Esophagus squamous epithelium (tissue), 5 donors: ENCODE results near the gene ANKRD30B. TPM values are rescaled to one million over a fixed set of nuclear protein-coding genes. Genes with fewer than 3 reads are reported as not detected.
"Not testable (repeated sequence)": the region's sequence is repeated elsewhere in the genome, so short reads cannot be mapped to it uniquely, and the experiment has no call there.

Source experiments
- DNase-seq: peaks from one replicate; lab custom pipeline; 2025; lab: John Stamatoyannopoulos, UW
- H3K27ac ChIP-seq, 4 donors: fragments of 200-600 bp; sonication (generic); one replicate each; pipeline ENCODE4 v1.5.1; 2016 to 2019; ENCODE audit warnings: mild to moderate bottlenecking in 1 of 4
- H3K27me3 ChIP-seq, 4 donors: fragments of 200-600 bp; sonication (generic); 1 replicate in 3 of 4; 2 replicates in 1 of 4; pipeline versions ENCODE4 v1.5.1 to v1.6.0; 2017 to 2021; ENCODE audit warnings: antibody characterized with exemption in 1 of 4
- H3K36me3 ChIP-seq, 3 donors: fragments of 200-600 bp; sonication (generic); one replicate each; pipeline ENCODE4 v1.5.1; 2016 to 2019
- H3K4me1 ChIP-seq, 3 donors: fragments of 200-600 bp; sonication (generic); one replicate each; pipeline ENCODE4 v1.5.1; 2017 to 2019
- H3K4me3 ChIP-seq, 4 donors: fragments of 200-600 bp; sonication (generic); 1 replicate in 3 of 4; 2 replicates in 1 of 4; pipeline ENCODE4 v1.5.1; 2016 to 2019; ENCODE audit warnings: mild to moderate bottlenecking in 2 of 4, moderate library complexity in 1 of 4
- H3K9me3 ChIP-seq, 3 donors: fragments of 200-600 bp; sonication (generic); one replicate each; pipeline ENCODE4 v1.5.1; 2016 to 2019
- CTCF ChIP-seq, 6 experiments: fragments of 450-650 bp in 4 of 6; fragments of 200-600 bp in 2 of 6; sonication (generic) in 2 of 6; IDR thresholded peaks; one replicate each; pipeline ENCODE4 v1.5.1; 2016 to 2019; ENCODE audit warnings: antibody characterized with exemption in 6 of 6, mild to moderate bottlenecking in 4 of 6, moderate library complexity in 4 of 6
- POLR2A ChIP-seq, 4 donors: fragments of 450-650 bp; IDR thresholded peaks; one replicate each; pipeline ENCODE4 v1.6.1; 2017; ENCODE audit warnings: antibody characterized with exemption in 4 of 4, mild to moderate bottlenecking in 4 of 4, moderate library complexity in 3 of 4
- WGBS, 2 donors: methylation state at CpG; one replicate each; pipeline ENCODE4 v1.1.5; 2018; 5-methylcytosine and 5-hydroxymethylcytosine counted together
- intact Hi-C: fragments of 100-400 bp; cut with DNase I; formaldehyde crosslinking; loops from one replicate; pipeline ENCODE4 v1.15.0; 2022
- total RNA-seq, 4 donors: library from RNA; depleted of rRNA; stranded (reverse); fragments of >200 nt; gene quantifications; one replicate each; pipeline ENCODE4 v1.1.0, GENCODE V29; 2016
- donor health status: DM: yes; HTN: yes; CAD: no.

The ANKRD30B gene
- total RNA-seq, result not detected

GRCh38 chr18:14747513-14748474 lies at the start of gene ANKRD30B:
TSS of gene ANKRD30B (plus strand) at chr18:14748172. CDS start at chr18:14748420, 248 bp downstream.
- H3K9me3 ChIP-seq, result peaks cover 0 to 19% (median 5%) of the 10 kb centered on the region in 3 donors
- H3K27me3 ChIP-seq, result peaks cover 0 to 19% (median 0%) of the 10 kb centered on the region in 4 donors
- no peak within 1 kb of the TSS for H3K27ac ChIP-seq
- H3K36me3 ChIP-seq, result no peaks in the 10 kb centered on the region
- no peaks in the 10 kb centered on the region for H3K4me1 ChIP-seq
- no peak for DNase-seq
- TF ChIP-seq CTCF (IDR thresholded peaks at IDR 0.05) (no peak), POLR2A (IDR thresholded peaks at IDR 0.05) (no peak)
- no peak within 1 kb of the TSS for H3K4me3 ChIP-seq
- intact Hi-C loops, result no loop called here
- WGBS, 2 donors, result 34 to 41% methylated on average over 8 to 19 of the region's 79 CpGs

GRCh38 chr18:14701286-14702040 lies 46.5 kb upstream of the ANKRD30B start:
- 72 to 82% methylated on average over 7 of the region's 7 CpGs for WGBS, 2 donors
- H3K4me1 ChIP-seq, H3K4me3 ChIP-seq, H3K9me3 ChIP-seq, intact Hi-C loops, H3K27ac ChIP-seq, H3K27me3 ChIP-seq, H3K36me3 ChIP-seq, DNase-seq: not testable (repeated sequence)

GRCh38 chr18:14709761-14710160 lies 38.2 kb upstream of the ANKRD30B start:
- H3K27ac ChIP-seq, DNase-seq: not testable (repeated sequence)
- WGBS, 2 donors, result 29 to 52% methylated on average over 2 of the region's 2 CpGs

GRCh38 chr18:14721569-14721968 lies 26.4 kb upstream of the ANKRD30B start:
- H3K27me3 ChIP-seq, H3K4me3 ChIP-seq, DNase-seq, H3K27ac ChIP-seq, H3K36me3 ChIP-seq, intact Hi-C loops, H3K4me1 ChIP-seq, H3K9me3 ChIP-seq: not testable (repeated sequence)

More at GRCh38 chr18:14709761-14710160, 38.2 kb upstream of the ANKRD30B start:
- H3K4me1 ChIP-seq, H3K36me3 ChIP-seq, H3K4me3 ChIP-seq, H3K27me3 ChIP-seq, intact Hi-C loops, H3K9me3 ChIP-seq: not testable (repeated sequence)

GRCh38 chr18:14739056-14739455 lies 8.9 kb upstream of the ANKRD30B start:
- H3K36me3 ChIP-seq, H3K4me3 ChIP-seq, DNase-seq, H3K27ac ChIP-seq, H3K4me1 ChIP-seq, intact Hi-C loops, H3K9me3 ChIP-seq, H3K27me3 ChIP-seq: not testable (repeated sequence)
- WGBS, 2 donors, result 14 to 33% methylated on average over 1 of the region's 1 CpG

GRCh38 chr18:14746897-14747296 lies 1.1 kb upstream of the ANKRD30B start:
- intact Hi-C loops, result no loop called here
- no peak for TF ChIP-seq POLR2A (IDR thresholded peaks at IDR 0.05)
- no peak for TF ChIP-seq CTCF (IDR thresholded peaks at IDR 0.05)
- DNase-seq, result no peak
- Histone ChIP-seq H3K27ac (no peak overlapping the region), H3K4me3 (no peak overlapping the region), H3K36me3 (no peaks in the 10 kb centered on the region), H3K9me3 (peaks cover 0 to 19% (median 5%) of the 10 kb centered on the region in 3 donors), H3K4me1 (no peaks in the 10 kb centered on the region), H3K27me3 (peaks cover 0 to 19% (median 0%) of the 10 kb centered on the region in 4 donors)
- WGBS, 2 donors, result no CpG with 5 or more reads among the region's 18 CpGs

GRCh38 chr18:14748496-14748895 lies 524 bp downstream of the ANKRD30B start:
- WGBS, 2 donors, result 37 to 78% methylated on average over 11 to 14 of the region's 15 CpGs
- H3K27ac ChIP-seq, result no peak overlapping the region
- TF ChIP-seq CTCF (IDR thresholded peaks at IDR 0.05), result no peak
- TF ChIP-seq POLR2A (IDR thresholded peaks at IDR 0.05), result no peak
- H3K27me3 ChIP-seq, result peaks cover 0 to 19% (median 0%) of the 10 kb centered on the region in 4 donors
- no peak for DNase-seq
- intact Hi-C loops, result no loop called here
- H3K4me3 ChIP-seq, result no peak overlapping the region
- H3K36me3 ChIP-seq, result no peaks in the 10 kb centered on the region
- no peaks in the 10 kb centered on the region for H3K4me1 ChIP-seq
- H3K9me3 ChIP-seq, result peaks cover 0 to 19% (median 5%) of the 10 kb centered on the region in 3 donors

- H3K4me3 ChIP-seq, H3K4me1 ChIP-seq, H3K36me3 ChIP-seq, H3K9me3 ChIP-seq, intact Hi-C loops, H3K27me3 ChIP-seq, H3K27ac ChIP-seq, DNase-seq: not testable (repeated sequence)
- 61 to 71% methylated on average over 5 of the region's 5 CpGs for WGBS, 2 donors
These were observed 15.6 kb downstream of the ANKRD30B start for GRCh38 chr18:14763566-14763965.
